Activated CD4-positive, alpha-beta T cell treated with anti-CD3 and anti-CD28 coated beads, Interleukin-2, amount 50 U/mL, for 16 hours (primary cell): Measurements from ENCODE around the gene INPP5D.
"Not testable (repeated sequence)": the region's sequence is repeated elsewhere in the genome, so short reads cannot be mapped to it uniquely, and the experiment has no call there.

Source experiments
- DNase-seq: peaks from one replicate; pipeline ENCODE4 v3.0.0-alpha.2; 2020

INPP5D gene

GRCh38 chr2:233189025-233189424 is 128.9 kb downstream of the INPP5D start:
- DNase-seq = no peak

- not testable (repeated sequence) for DNase-seq
Measured at GRCh38 chr2:233191016-233191415, 130.9 kb downstream of the INPP5D start.

GRCh38 chr2:233193738-233194137 is 133.6 kb downstream of the INPP5D start:
- no peak for DNase-seq

GRCh38 chr2:233195027-233195426 is 134.9 kb downstream of the INPP5D start:
- DNase-seq = no peak

GRCh38 chr2:233197022-233197421 is 136.9 kb downstream of the INPP5D start:
- DNase-seq = no peak

- no peak for DNase-seq
Measured at GRCh38 chr2:233198026-233198425, 137.9 kb downstream of the INPP5D start.

- no peak for DNase-seq
Measured at GRCh38 chr2:233199870-233200269, 139.7 kb downstream of the INPP5D start.

GRCh38 chr2:233200790-233201189 is 140.6 kb downstream of the INPP5D start:
- not testable (repeated sequence) for DNase-seq

GRCh38 chr2:233201258-233202013 is 141.3 kb downstream of the INPP5D start:
- no peak for DNase-seq

- no peak for DNase-seq
Measured at GRCh38 chr2:233202531-233202944, 142.4 kb downstream of the INPP5D start.

GRCh38 chr2:233203060-233203459 is 142.9 kb downstream of the INPP5D start:
- DNase-seq = no peak

GRCh38 chr2:233204286-233204936 is 144.3 kb downstream of the INPP5D start:
- no peak for DNase-seq

- no peak for DNase-seq
Measured at GRCh38 chr2:233208382-233209116, 148.4 kb downstream of the INPP5D start.

- DNase-seq = no peak
Measured at GRCh38 chr2:233209117-233209532, 149.0 kb downstream of the INPP5D start.

- no peak for DNase-seq
Measured at GRCh38 chr2:233209533-233210171, 149.5 kb downstream of the INPP5D start.

GRCh38 chr2:233210281-233210680 is 150.1 kb downstream of the INPP5D start:
- DNase-seq = no peak

GRCh38 chr2:233210843-233211547 is 150.9 kb downstream of the INPP5D start:
- no peak for DNase-seq

- no peak for DNase-seq
Measured at GRCh38 chr2:233211548-233211895, 151.4 kb downstream of the INPP5D start.

GRCh38 chr2:233213011-233213410 is 152.9 kb downstream of the INPP5D start:
- no peak for DNase-seq

GRCh38 chr2:233213975-233214374 is 153.8 kb downstream of the INPP5D start:
- no peak for DNase-seq

GRCh38 chr2:233217892-233218377 is 157.8 kb downstream of the INPP5D start:
- no peak for DNase-seq

- no peak for DNase-seq
Measured at GRCh38 chr2:233218836-233219235, 158.7 kb downstream of the INPP5D start.

- no peak for DNase-seq
Measured at GRCh38 chr2:233219848-233220247, 159.7 kb downstream of the INPP5D start.
